Mesenchymal stem cell (in vitro differentiated cells and primary cell): Measurements from ENCODE around the gene MICA. TPM values are rescaled to one million over a fixed set of nuclear protein-coding genes. Genes with fewer than 3 reads are reported as not detected.

Experiments
- DNase-seq: peaks from one replicate; pipeline ENCODE4 v3.0.0-alpha.2; 2013
- H2AFZ ChIP-seq: one replicate; pipeline ENCODE4 v1.6.1; 2013; ENCODE audit warnings: low read depth, mild to moderate bottlenecking, control low read depth, inconsistent platforms, low read length, moderate library complexity
- H2AK5ac ChIP-seq: 2 replicates; pipeline ENCODE4 v1.6.1; 2013; ENCODE audit warnings: low read length, moderate library complexity, mild to moderate bottlenecking, inconsistent platforms; ENCODE audit not compliant: severe bottlenecking
- H2BK120ac ChIP-seq: one replicate; pipeline ENCODE4 v1.6.1; 2013; ENCODE audit warnings: low read depth, mild to moderate bottlenecking, inconsistent platforms, low read length, moderate library complexity
- H2BK12ac ChIP-seq, 2 experiments: one replicate each; pipeline ENCODE4 v1.6.1; 2013; ENCODE audit warnings: inconsistent platforms in 2 of 2, low read length in 2 of 2, mild to moderate bottlenecking in 2 of 2, moderate library complexity in 2 of 2, control low read depth in 1 of 2
- H2BK15ac ChIP-seq: one replicate; pipeline ENCODE4 v1.6.1; 2013; ENCODE audit warnings: mild to moderate bottlenecking, low read depth, inconsistent platforms; ENCODE audit not compliant: poor library complexity, severe bottlenecking
- H2BK5ac ChIP-seq: 2 replicates; pipeline ENCODE4 v1.6.1; 2013; ENCODE audit warnings: low read depth, mild to moderate bottlenecking, low read length, control low read depth, inconsistent platforms; ENCODE audit not compliant: poor library complexity, severe bottlenecking
- H3K14ac ChIP-seq, 2 experiments: one replicate each; pipeline ENCODE4 v1.6.1; 2013; ENCODE audit warnings: inconsistent platforms in 2 of 2, low read length in 2 of 2, control low read depth in 1 of 2, mild to moderate bottlenecking in 1 of 2, moderate library complexity in 1 of 2
- H3K18ac ChIP-seq, 2 experiments: one replicate each; pipeline ENCODE4 v1.6.1; 2013; ENCODE audit warnings: inconsistent platforms in 2 of 2, low read length in 2 of 2, control low read depth in 1 of 2, low read depth in 1 of 2, mild to moderate bottlenecking in 1 of 2
- H3K23ac ChIP-seq, 2 experiments: one replicate each; pipeline ENCODE4 v1.6.1; 2013; ENCODE audit warnings: inconsistent platforms in 2 of 2, low read length in 2 of 2, mild to moderate bottlenecking in 2 of 2, moderate library complexity in 2 of 2, control low read depth in 1 of 2
- H3K27ac ChIP-seq: 2 replicates; pipeline ENCODE4 v1.5.1; 2013; ENCODE audit warnings: mild to moderate bottlenecking, moderate library complexity, low read length, control low read depth, inconsistent platforms; ENCODE audit not compliant: poor library complexity, severe bottlenecking
- H3K27me3 ChIP-seq, 2 experiments: 2 replicates each; pipeline versions ENCODE4 v1.6.1 to v1.7.0; 2013; ENCODE audit warnings: low read length in 2 of 2, mild to moderate bottlenecking in 2 of 2, moderate library complexity in 2 of 2, control low read depth in 1 of 2, inconsistent platforms in 1 of 2; ENCODE audit not compliant: control insufficient read depth in 1 of 2, insufficient read depth in 1 of 2
- H3K36me3 ChIP-seq, 2 experiments: 2 replicates each; pipeline versions ENCODE4 v1.6.1 to v1.7.0; 2013; ENCODE audit warnings: low read length in 2 of 2, control low read depth in 1 of 2, inconsistent platforms in 1 of 2, low read depth in 1 of 2, mild to moderate bottlenecking in 1 of 2; ENCODE audit not compliant: insufficient read depth in 2 of 2, control insufficient read depth in 1 of 2
- H3K4ac ChIP-seq, 2 experiments: one replicate each; pipeline ENCODE4 v1.6.1; 2013; ENCODE audit warnings: inconsistent platforms in 2 of 2, low read length in 2 of 2, mild to moderate bottlenecking in 2 of 2, moderate library complexity in 2 of 2, control low read depth in 1 of 2, low read depth in 1 of 2
- H3K4me1 ChIP-seq: 2 replicates; pipeline ENCODE4 v1.6.1; 2013; ENCODE audit warnings: low read depth, low read length, control low read depth; ENCODE audit not compliant: control insufficient read depth, insufficient read depth
- H3K4me2 ChIP-seq: 2 replicates; pipeline ENCODE4 v1.6.1; 2013; ENCODE audit warnings: low read length, mild to moderate bottlenecking, inconsistent platforms; ENCODE audit not compliant: poor library complexity, severe bottlenecking
- H3K4me3 ChIP-seq, 2 experiments: 2 replicates each; pipeline versions ENCODE4 v1.5.1 to v1.7.0; 2013; ENCODE audit warnings: low read length in 2 of 2, mild to moderate bottlenecking in 2 of 2, control low read depth in 1 of 2, low read depth in 1 of 2; ENCODE audit not compliant: insufficient read depth in 1 of 2
- H3K79me1 ChIP-seq: replicated peaks from 2 replicates; pipeline ENCODE4 v1.6.1; 2013; ENCODE audit warnings: mild to moderate bottlenecking, control low read depth, low read length, inconsistent platforms; ENCODE audit not compliant: poor library complexity, severe bottlenecking
- H3K9ac ChIP-seq: 2 replicates; pipeline ENCODE4 v1.7.0; 2013; ENCODE audit warnings: mild to moderate bottlenecking, low read length, moderate library complexity
- H3K9me3 ChIP-seq: 2 replicates; pipeline ENCODE4 v1.7.0; 2013; ENCODE audit warnings: mild to moderate bottlenecking, low read length; ENCODE audit not compliant: control insufficient read depth
- H4K8ac ChIP-seq: one replicate; pipeline ENCODE4 v1.6.1; 2013; ENCODE audit warnings: inconsistent platforms, mild to moderate bottlenecking, low read length, moderate library complexity
- H4K91ac ChIP-seq: one replicate; pipeline ENCODE4 v1.6.1; 2013; ENCODE audit warnings: mild to moderate bottlenecking, low read length, inconsistent platforms
- WGBS: methylation state at CpG from one replicate; pipeline ENCODE4 v1.1.7; 2013; ENCODE audit warnings: mixed read lengths; 5-methylcytosine and 5-hydroxymethylcytosine counted together
- polyA plus RNA-seq, 2 experiments: library from polyadenylated mRNA; stranded (reverse); fragments of 200-250 nt; gene quantifications; one replicate each; pipeline ENCODE4 v1.2.3, GENCODE V29; 2013

The MICA gene
- 81.3 TPM for polyA plus RNA-seq (2013, experiment 1 of 2)
- 82.5 TPM for polyA plus RNA-seq (2013, experiment 2 of 2)

GRCh38 chr6:31403283-31404060 is at the start of gene MICA:
Gene MICA (plus strand): TSS chr6:31403595. CDS start chr6:31403633, 38 bp downstream.
- no peaks in the 10 kb centered on the region for H3K36me3 ChIP-seq
- peak within 1 kb of the TSS in 1 of 2 experiments; percentile 99 for H3K14ac ChIP-seq
- peak within 1 kb of the TSS; percentile 95 for H3K4me2 ChIP-seq
- H3K18ac ChIP-seq: peak within 1 kb of the TSS; percentile 55 to 96
- peak within 1 kb of the TSS; percentile 35 for H2BK120ac ChIP-seq
- H3K27me3 ChIP-seq: no peaks in the 10 kb centered on the region
- peak within 1 kb of the TSS; percentile 96 for H3K9ac ChIP-seq
- peak within 1 kb of the TSS; percentile 71 for H2AFZ ChIP-seq
- H4K8ac ChIP-seq: peak within 1 kb of the TSS; percentile 73
- peak within 1 kb of the TSS; percentile 80 for H2BK5ac ChIP-seq
- H3K23ac ChIP-seq: peak within 1 kb of the TSS in 1 of 2 experiments; percentile 94
- H3K79me1 ChIP-seq: no peaks in the 10 kb centered on the region
- no peaks in the 10 kb centered on the region for H3K9me3 ChIP-seq
- H3K27ac ChIP-seq: peak within 1 kb of the TSS; percentile 81
- H2BK12ac ChIP-seq: peak within 1 kb of the TSS; percentile 6 to 90
- WGBS: under 1% methylated on average over 50 of the region's 58 CpGs
- H3K4ac ChIP-seq: peak within 1 kb of the TSS in 1 of 2 experiments; percentile 99
- DNase-seq: peak; percentile 93
- peak within 1 kb of the TSS; percentile 73 for H2BK15ac ChIP-seq
- peak within 1 kb of the TSS; percentile 89 to 91 for H3K4me3 ChIP-seq
- H2AK5ac ChIP-seq: peak within 1 kb of the TSS; percentile 17
- H3K4me1 ChIP-seq: peaks cover 14% of the 10 kb centered on the region
- peak within 1 kb of the TSS; percentile 56 for H4K91ac ChIP-seq

- Histone ChIP-seq H3K9me3 (no peaks in the 10 kb centered on the region), H2BK120ac (no peak overlapping the region), H3K27me3 (peaks cover 17 to 44% of the 10 kb centered on the region in 2 experiments), H2BK15ac (no peak overlapping the region), H3K27ac (no peak overlapping the region), H3K23ac (no peak overlapping the region), H3K4ac (no peak overlapping the region), H2AFZ (no peak overlapping the region), H3K36me3 (peaks cover 17 to 25% of the 10 kb centered on the region in 2 experiments), H2AK5ac (no peak overlapping the region), H4K8ac (no peak overlapping the region), H2BK5ac (no peak overlapping the region), H3K79me1 (peaks cover 3% of the 10 kb centered on the region), H3K4me3 (no peak overlapping the region), H3K4me1 (peaks cover 5% of the 10 kb centered on the region), H3K18ac (no peak overlapping the region), H4K91ac (no peak overlapping the region), H3K9ac (no peak overlapping the region), H2BK12ac (no peak overlapping the region), H3K4me2 (no peak overlapping the region), H3K14ac (no peak overlapping the region)
- DNase-seq: peak; percentile 12
- 75% methylated on average over 6 of the region's 11 CpGs for WGBS
These were observed 49.1 kb upstream of the MICA start for GRCh38 chr6:31354158-31354863.

DNA sequence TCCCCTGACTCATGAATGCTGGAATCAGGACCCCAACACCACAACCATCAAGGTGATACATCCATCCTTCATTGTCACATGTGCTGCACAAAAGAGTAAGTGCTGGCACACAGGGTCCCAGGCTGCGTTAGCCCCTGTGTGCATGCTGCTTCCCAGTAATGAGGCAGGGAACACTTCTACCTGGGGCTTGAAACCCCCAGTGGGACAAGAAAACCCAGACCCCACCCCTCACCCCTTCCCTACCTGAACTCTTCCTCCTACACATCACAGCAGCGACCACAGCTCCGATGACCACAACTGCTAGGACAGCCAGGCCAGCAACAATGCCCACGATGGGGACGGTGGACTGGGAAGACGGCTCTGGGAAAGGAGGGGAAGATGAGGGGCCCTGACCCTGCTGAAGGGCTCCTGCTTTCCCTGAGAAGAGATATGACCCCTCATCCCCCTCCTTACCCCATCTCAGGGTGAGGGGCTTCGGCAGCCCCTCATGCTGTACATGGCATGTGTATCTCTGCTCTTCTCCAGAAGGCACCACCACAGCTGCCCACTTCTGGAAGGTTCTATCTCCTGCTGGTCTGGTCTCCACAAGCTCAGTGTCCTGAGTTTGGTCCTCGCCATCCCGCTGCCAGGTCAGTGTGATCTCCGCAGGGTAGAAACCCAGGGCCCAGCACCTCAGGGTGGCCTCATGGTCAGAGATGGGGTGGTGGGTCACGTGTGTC is 48.4 kb upstream of the MICA start:
- Histone ChIP-seq H2BK120ac (no peak overlapping the region), H3K23ac (peak overlapping the region in 1 of 2 experiments; percentile 34), H3K79me1 (peaks cover 3% of the 10 kb centered on the region), H3K9me3 (no peaks in the 10 kb centered on the region), H4K91ac (no peak overlapping the region), H3K14ac (no peak overlapping the region), H3K9ac (no peak overlapping the region), H3K18ac (no peak overlapping the region), H3K27me3 (peaks cover 22 to 45% of the 10 kb centered on the region in 2 experiments), H4K8ac (no peak overlapping the region), H3K4ac (no peak overlapping the region), H2BK15ac (no peak overlapping the region), H3K4me2 (no peak overlapping the region), H3K4me3 (peak overlapping the region in 1 of 2 experiments; percentile 83), H2AFZ (no peak overlapping the region), H2BK12ac (no peak overlapping the region), H3K27ac (no peak overlapping the region), H2AK5ac (no peak overlapping the region), H3K4me1 (peaks cover 5% of the 10 kb centered on the region), H2BK5ac (no peak overlapping the region), H3K36me3 (peaks cover 17 to 25% of the 10 kb centered on the region in 2 experiments)
- 97% methylated on average over 10 of the region's 11 CpGs for WGBS
- no peak for DNase-seq
